Stomach (tissue), 9 donors: ENCODE measurements around the gene GAS6. TPM values are rescaled to one million over a fixed set of nuclear protein-coding genes. Genes with fewer than 3 reads are reported as not detected.

Source experiments
- DNase-seq, 2 donors: peaks; one replicate each; pipeline versions ENCODE4 v3.0.0 to v3.0.0-alpha.2; 2013 to 2019
- H3K27ac ChIP-seq, 5 donors: fragments of 200-600 bp in 4 of 5; sonication (generic) in 4 of 5; one replicate each; pipeline ENCODE4 v1.5.1; 2013 to 2019; ENCODE audit warnings: mild to moderate bottlenecking in 1 of 5, moderate library complexity in 1 of 5
- H3K27me3 ChIP-seq, 3 donors: fragments of 200-600 bp; sonication (generic); one replicate each; pipeline ENCODE4 v1.5.1; 2017 to 2019; ENCODE audit warnings: mixed run types in 1 of 3
- H3K36me3 ChIP-seq, 4 donors: fragments of 200-600 bp; sonication (generic); 1 replicate in 3 of 4; 2 replicates in 1 of 4; pipeline ENCODE4 v1.5.1; 2016 to 2019
- H3K4me1 ChIP-seq, 4 donors: fragments of 200-600 bp; sonication (generic); one replicate each; pipeline ENCODE4 v1.5.1; 2016 to 2019
- H3K4me3 ChIP-seq, 4 donors: fragments of 200-600 bp; sonication (generic) in 3 of 4; one replicate each; pipeline ENCODE4 v1.5.1; 2016 to 2019; ENCODE audit warnings: mild to moderate bottlenecking in 1 of 4
- H3K9me3 ChIP-seq, 4 donors: fragments of 200-600 bp; sonication (generic); one replicate each; pipeline ENCODE4 v1.5.1; 2016 to 2019
- EP300 ChIP-seq: sonication (generic); formaldehyde crosslinking; IDR thresholded peaks from one replicate; pipeline ENCODE4 v1.6.1; 2017; ENCODE audit warnings: antibody characterized with exemption
- POLR2A ChIP-seq, 4 donors: fragments of 450-650 bp; IDR thresholded peaks; one replicate each; pipeline ENCODE4 v1.6.1; 2016; ENCODE audit warnings: antibody characterized with exemption in 4 of 4, control low read depth in 2 of 4, mild to moderate bottlenecking in 1 of 4, moderate library complexity in 1 of 4
- POLR2AphosphoS5 ChIP-seq, 3 donors: sonication (generic); formaldehyde crosslinking; IDR thresholded peaks; one replicate each; pipeline ENCODE4 v1.6.1; 2016; ENCODE audit warnings: antibody characterized with exemption in 3 of 3
- WGBS, 5 donors: extraction: QIAGEN DNeasy Blood & Tissue Kit in 3 of 5; methylation state at CpG; one replicate each; pipeline versions ENCODE4 v1.1.5 to v1.1.7; 2013 to 2018; 5-methylcytosine and 5-hydroxymethylcytosine counted together
- intact Hi-C: fragments of 100-400 bp; cut with DNase I; formaldehyde crosslinking; loops from one replicate; pipeline ENCODE4 v1.15.1; 2023; ENCODE audit warnings: low total_unique reads
- polyA plus RNA-seq, 3 donors: library from polyadenylated mRNA; stranded (reverse); fragments of 200-250 nt; gene quantifications; one replicate each; pipeline ENCODE4 v1.2.3, GENCODE V29; 2013
- total RNA-seq, 5 donors: library from RNA; depleted of rRNA; stranded (reverse); fragments of >200 nt; gene quantifications; one replicate each; pipeline versions ENCODE4 v1.1.0 to v1.2.3, GENCODE V29; 2014 to 2016
- TF ChIP-seq, protein P1 (sequence below), 7 experiments: fragments of 450-650 bp in 4 of 7; fragments of 200-600 bp in 3 of 7; sonication (generic) in 3 of 7; IDR thresholded peaks; one replicate each; pipeline ENCODE4 v1.5.1; 2016 to 2019; ENCODE audit warnings: antibody characterized with exemption in 7 of 7, control low read depth in 2 of 7, mild to moderate bottlenecking in 1 of 7
- donor health status: healthy with polysubstance abuse.
- donor health status: Bipolar disorder and iron deficiency.
- donor health status: healthy.

Gene GAS6
- total and polyA plus RNA-seq, 8 donors, result 31.4 to 409 (median 92.9) TPM

DNA sequence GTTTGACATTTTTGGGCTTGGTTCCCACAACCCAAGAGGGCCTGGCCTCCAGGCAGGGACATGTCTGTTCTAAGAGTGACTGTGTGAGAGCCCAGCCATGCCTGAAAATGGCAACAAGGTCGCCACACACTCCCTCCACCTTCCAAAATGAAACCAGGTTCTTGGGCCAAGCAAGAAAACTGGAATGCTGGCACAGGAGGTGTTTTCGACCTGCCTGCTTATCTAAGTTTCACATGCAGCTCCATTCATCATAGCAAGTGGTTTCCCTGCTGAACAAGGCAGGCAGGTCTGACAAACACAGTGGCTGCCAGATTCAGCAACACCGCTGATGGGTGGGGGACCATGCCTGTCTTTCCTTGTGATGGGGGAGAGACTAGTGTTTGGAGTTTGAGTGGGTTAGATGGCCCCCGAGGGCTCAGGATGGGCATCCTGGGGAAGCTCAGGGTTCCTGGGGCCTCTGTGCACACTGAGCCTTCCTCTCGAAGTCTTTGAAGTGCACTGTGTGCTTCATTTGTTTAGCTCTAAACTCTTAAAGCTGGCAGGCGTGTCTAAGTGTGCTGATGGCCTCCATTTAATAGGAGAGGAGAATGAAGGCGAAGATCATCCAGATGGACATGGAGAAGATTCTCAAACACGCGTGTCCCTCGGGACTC lies 17.9 kb upstream of the GAS6 start:
- intact Hi-C loops, result no loop called here
- Histone ChIP-seq H3K4me1 (peaks cover 28 to 39% (median 32%) of the 10 kb centered on the region in 4 donors), H3K36me3 (no peaks in the 10 kb centered on the region), H3K4me3 (no peak overlapping the region), H3K27me3 (no peaks in the 10 kb centered on the region), H3K9me3 (no peaks in the 10 kb centered on the region), H3K27ac (peak overlapping the region; percentile 70 to 83 (median 73))
- WGBS, 5 donors, result 27 to 44% (median 33%) methylated on average over 9 to 10 of the region's 10 CpGs
- peak; percentile 73 to 82 for DNase-seq
- TF ChIP-seq, protein P1, sequence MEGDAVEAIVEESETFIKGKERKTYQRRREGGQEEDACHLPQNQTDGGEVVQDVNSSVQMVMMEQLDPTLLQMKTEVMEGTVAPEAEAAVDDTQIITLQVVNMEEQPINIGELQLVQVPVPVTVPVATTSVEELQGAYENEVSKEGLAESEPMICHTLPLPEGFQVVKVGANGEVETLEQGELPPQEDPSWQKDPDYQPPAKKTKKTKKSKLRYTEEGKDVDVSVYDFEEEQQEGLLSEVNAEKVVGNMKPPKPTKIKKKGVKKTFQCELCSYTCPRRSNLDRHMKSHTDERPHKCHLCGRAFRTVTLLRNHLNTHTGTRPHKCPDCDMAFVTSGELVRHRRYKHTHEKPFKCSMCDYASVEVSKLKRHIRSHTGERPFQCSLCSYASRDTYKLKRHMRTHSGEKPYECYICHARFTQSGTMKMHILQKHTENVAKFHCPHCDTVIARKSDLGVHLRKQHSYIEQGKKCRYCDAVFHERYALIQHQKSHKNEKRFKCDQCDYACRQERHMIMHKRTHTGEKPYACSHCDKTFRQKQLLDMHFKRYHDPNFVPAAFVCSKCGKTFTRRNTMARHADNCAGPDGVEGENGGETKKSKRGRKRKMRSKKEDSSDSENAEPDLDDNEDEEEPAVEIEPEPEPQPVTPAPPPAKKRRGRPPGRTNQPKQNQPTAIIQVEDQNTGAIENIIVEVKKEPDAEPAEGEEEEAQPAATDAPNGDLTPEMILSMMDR (IDR thresholded peaks at IDR 0.05), result no peak
- TF ChIP-seq EP300, result no peak
- TF ChIP-seq POLR2AphosphoS5 (IDR thresholded peaks at IDR 0.05), result peak; percentile 38 to 74 (median 57)

DNA sequence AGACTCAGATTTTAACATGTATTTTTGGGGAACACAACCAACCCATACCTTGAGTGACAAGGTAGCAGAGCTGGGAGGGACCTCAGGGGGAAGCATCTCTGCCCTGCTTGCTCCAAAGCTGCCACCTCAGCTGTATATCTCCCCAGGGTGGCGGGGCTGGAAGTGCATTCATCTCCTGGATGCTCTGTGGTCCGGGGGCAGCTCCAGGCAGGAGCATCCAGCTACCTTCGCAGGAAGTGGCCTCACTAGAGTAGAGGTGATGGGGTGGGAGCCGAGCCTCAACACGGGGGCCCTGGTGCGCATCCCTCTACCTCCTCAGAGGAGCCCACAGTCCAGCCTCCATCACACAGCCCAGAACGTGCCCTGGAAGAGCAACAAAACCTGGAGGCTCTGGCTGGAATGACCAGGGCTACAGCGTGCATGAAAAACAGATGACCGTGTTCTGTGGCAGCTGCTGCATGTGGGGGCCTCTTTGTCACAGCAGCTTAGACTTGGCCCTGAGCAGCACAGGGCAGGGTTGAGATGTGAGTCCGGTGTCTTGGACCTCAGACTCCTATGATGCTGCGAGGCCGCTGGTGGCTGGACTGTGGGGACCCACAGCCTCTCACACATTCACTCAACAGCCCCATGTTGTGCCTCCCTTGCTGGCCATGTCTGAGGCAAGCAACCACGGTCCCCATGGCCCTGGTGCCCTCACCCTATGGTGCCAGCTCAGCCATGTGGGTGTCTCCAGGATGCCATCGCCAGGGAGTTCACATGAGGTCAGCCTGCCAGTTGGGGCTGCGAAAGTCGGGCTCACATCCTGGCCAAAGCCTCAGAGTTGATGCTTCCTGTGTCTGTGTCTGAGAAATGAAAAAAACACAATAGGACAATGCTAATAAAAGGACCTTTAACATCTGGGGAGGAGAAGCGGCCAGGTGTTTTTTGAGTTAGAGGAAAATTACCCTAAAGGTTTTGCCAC lies 17.1 kb upstream of the GAS6 start:
- no peak for TF ChIP-seq POLR2A (IDR thresholded peaks at IDR 0.05)
- TF ChIP-seq POLR2AphosphoS5 (IDR thresholded peaks at IDR 0.05), result no peak
- no peak for TF ChIP-seq EP300
- TF ChIP-seq, protein P1 (IDR thresholded peaks at IDR 0.05), result no peak
- H3K27me3 ChIP-seq, result no peaks in the 10 kb centered on the region
- peaks cover 28 to 39% (median 32%) of the 10 kb centered on the region in 4 donors for H3K4me1 ChIP-seq
- WGBS, 5 donors, result 66 to 80% (median 75%) methylated on average over 17 of the region's 17 CpGs
- intact Hi-C loops, result no loop called here
- H3K27ac ChIP-seq, result peak overlapping the region; percentile 70 to 83 (median 73)
- DNase-seq, result no peak
- no peak overlapping the region for H3K4me3 ChIP-seq
- no peaks in the 10 kb centered on the region for H3K36me3 ChIP-seq
- H3K9me3 ChIP-seq, result no peaks in the 10 kb centered on the region

DNA sequence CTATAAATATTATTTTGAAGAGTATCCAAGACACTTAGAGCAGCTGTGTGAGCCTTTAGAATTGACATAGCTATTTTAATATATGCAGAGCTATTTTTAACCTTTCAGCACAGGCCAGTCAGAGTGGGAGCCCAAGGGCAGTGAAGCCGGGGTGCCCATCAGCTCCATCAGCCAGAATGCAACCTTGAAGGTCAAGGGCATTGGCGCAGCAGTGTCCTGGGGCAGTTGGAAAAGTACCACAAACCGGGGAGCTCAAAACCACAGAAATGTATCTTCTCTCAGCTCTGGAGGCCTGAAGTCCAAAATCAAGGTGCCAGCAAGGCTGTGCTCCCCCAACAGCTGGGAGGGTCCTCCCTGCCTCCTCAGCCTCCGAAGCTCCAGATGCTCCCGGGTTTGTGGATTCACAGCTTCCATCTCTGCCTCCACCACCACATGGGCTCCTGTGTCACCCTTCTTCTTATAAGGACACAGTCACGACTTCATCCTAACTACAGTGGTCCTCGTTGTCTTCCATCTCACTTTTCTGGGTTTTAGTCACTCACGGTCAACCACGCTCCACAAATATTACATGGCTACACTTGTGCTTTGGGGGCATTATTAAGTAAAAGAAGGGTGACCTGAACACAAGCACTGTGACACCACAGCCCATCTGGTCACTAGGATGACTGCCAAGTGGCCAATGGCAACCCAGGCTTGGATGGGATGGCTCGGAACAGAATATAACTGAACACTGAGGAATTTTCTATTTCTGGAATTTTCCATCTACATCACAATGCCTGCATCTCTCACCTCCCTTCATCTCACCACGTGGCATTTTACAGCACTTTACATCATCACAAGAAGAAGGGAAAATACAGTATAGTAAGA lies 15.9 kb upstream of the GAS6 start:
- H3K36me3 ChIP-seq, result no peaks in the 10 kb centered on the region
- H3K4me3 ChIP-seq, result no peak overlapping the region
- 76 to 87% (median 81%) methylated on average over 11 of the region's 11 CpGs for WGBS, 5 donors
- no peaks in the 10 kb centered on the region for H3K9me3 ChIP-seq
- H3K4me1 ChIP-seq, result peaks cover 28 to 39% (median 32%) of the 10 kb centered on the region in 4 donors
- TF ChIP-seq, protein P1 (IDR thresholded peaks at IDR 0.05), result no peak
- intact Hi-C loops, result no loop called here
- DNase-seq, result no peak
- H3K27me3 ChIP-seq, result no peaks in the 10 kb centered on the region
- peak overlapping the region in 1 of 5 donors; percentile 36 for H3K27ac ChIP-seq

DNA sequence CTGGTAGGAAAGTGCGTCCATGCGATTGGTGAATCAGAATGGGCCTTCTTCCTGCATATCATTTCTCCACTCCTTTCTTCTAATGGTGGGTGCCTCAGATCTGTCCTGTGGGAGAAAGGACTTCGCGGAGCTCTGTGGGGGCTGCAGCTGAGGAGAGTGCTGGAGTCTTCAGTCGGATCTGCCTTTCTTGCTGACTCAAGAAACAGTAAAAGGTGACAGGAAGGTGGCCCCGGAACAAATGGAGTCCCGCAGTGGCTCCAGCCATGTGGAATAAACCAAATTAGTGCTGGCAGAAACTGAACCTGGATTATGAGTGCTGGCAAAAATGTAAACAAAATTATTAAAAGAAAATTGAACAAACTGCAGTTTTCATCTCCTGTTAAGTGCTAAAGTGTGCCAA lies 15.1 kb upstream of the GAS6 start:
- Histone ChIP-seq H3K4me3 (no peak overlapping the region), H3K9me3 (no peaks in the 10 kb centered on the region), H3K36me3 (no peaks in the 10 kb centered on the region), H3K4me1 (peaks cover 28 to 39% (median 32%) of the 10 kb centered on the region in 4 donors), H3K27ac (peak overlapping the region in 1 of 5 donors; percentile 36), H3K27me3 (no peaks in the 10 kb centered on the region)
- no peak for DNase-seq
- intact Hi-C loops, result no loop called here
- WGBS, 5 donors, result 73 to 82% (median 81%) methylated on average over 7 of the region's 7 CpGs
- TF ChIP-seq EP300, result no peak
- TF ChIP-seq POLR2AphosphoS5 (IDR thresholded peaks at IDR 0.05), result no peak
- TF ChIP-seq, protein P1 (IDR thresholded peaks at IDR 0.05), result no peak
- TF ChIP-seq POLR2A (IDR thresholded peaks at IDR 0.05), result no peak
